MM.1S (cell line): Measurements from ENCODE around the gene SLC1A1.

Experiments
- DNase-seq: peaks from one replicate; pipeline ENCODE4 v3.0.0-alpha.2; 2015
- H2AFZ ChIP-seq: fragments of 300-600 bp; sonication (generic); 2 replicates; pipeline ENCODE4 v1.6.0; 2016; ENCODE audit warnings: antibody characterized with exemption, low read length
- H3F3A ChIP-seq: fragments of 300-600 bp; sonication (generic); 2 replicates; pipeline ENCODE4 v1.6.1; 2016; ENCODE audit warnings: mild to moderate bottlenecking, antibody characterized with exemption, low read length, moderate library complexity, mixed read lengths; ENCODE audit not compliant: insufficient read depth
- H3K27ac ChIP-seq: fragments of 300-600 bp; sonication (generic); 2 replicates; pipeline ENCODE4 v1.5.1; 2016; ENCODE audit warnings: mild to moderate bottlenecking, low read length
- H3K27me3 ChIP-seq: fragments of 300-600 bp; sonication (generic); replicated peaks from 2 replicates; pipeline ENCODE4 v1.6.0; 2016; ENCODE audit warnings: low read length; ENCODE audit not compliant: insufficient read depth
- H3K36me3 ChIP-seq: fragments of 300-600 bp; sonication (generic); replicated peaks from 2 replicates; pipeline ENCODE4 v1.6.1; 2016; ENCODE audit warnings: mild to moderate bottlenecking, low read length, mixed read lengths; ENCODE audit not compliant: insufficient read depth
- H3K4me1 ChIP-seq: fragments of 300-600 bp; sonication (generic); 2 replicates; pipeline ENCODE4 v1.6.1; 2016; ENCODE audit warnings: low read length, mixed read lengths
- H3K4me2 ChIP-seq: fragments of 300-600 bp; sonication (generic); 2 replicates; pipeline ENCODE4 v1.6.0; 2016; ENCODE audit warnings: low read depth, low read length
- H3K4me3 ChIP-seq: fragments of 300-600 bp; sonication (generic); 2 replicates; pipeline ENCODE4 v1.5.1; 2016; ENCODE audit warnings: low read length, mixed read lengths
- H3K79me2 ChIP-seq: fragments of 300-600 bp; sonication (generic); 2 replicates; pipeline ENCODE4 v1.6.1; 2016; ENCODE audit warnings: mixed run types, low read length, mixed read lengths
- H3K9ac ChIP-seq: fragments of 300-600 bp; sonication (generic); 2 replicates; pipeline ENCODE4 v1.6.1; 2016; ENCODE audit warnings: low read length, mixed read lengths
- H3K9me2 ChIP-seq: fragments of 300-600 bp; sonication (generic); replicated peaks from 2 replicates; pipeline ENCODE4 v1.6.1; 2016; ENCODE audit warnings: mild to moderate bottlenecking, low read length, mixed read lengths; ENCODE audit not compliant: insufficient read depth
- H3K9me3 ChIP-seq: fragments of 300-600 bp; sonication (generic); replicated peaks from 2 replicates; pipeline ENCODE4 v1.6.1; 2016; ENCODE audit warnings: mild to moderate bottlenecking, low read length, mixed read lengths; ENCODE audit not compliant: insufficient read depth
- H4K20me1 ChIP-seq: fragments of 300-600 bp; sonication (generic); 2 replicates; pipeline ENCODE4 v1.6.1; 2016; ENCODE audit warnings: mild to moderate bottlenecking, low read length, moderate library complexity, mixed read lengths; ENCODE audit not compliant: insufficient read depth
- EZH2 ChIP-seq: fragments of 300-600 bp; sonication (generic); optimal IDR thresholded peaks from 2 replicates; pipeline ENCODE3; 2017; ENCODE audit warnings: low read depth, mild to moderate bottlenecking, antibody characterized with exemption, low read length, mixed read lengths
- EZH2phosphoT487 ChIP-seq: fragments of 300-600 bp; sonication (generic); IDR thresholded peaks from 2 replicates; pipeline ENCODE4 v1.6.1; 2018; ENCODE audit warnings: antibody characterized with exemption, low read length
- TF ChIP-seq, protein P1 (sequence below): fragments of 300-600 bp; sonication (generic); IDR thresholded peaks from 2 replicates; pipeline ENCODE4 v1.5.1; 2016; ENCODE audit warnings: antibody characterized with exemption, low read length, mixed read lengths

Gene SLC1A1

DNA sequence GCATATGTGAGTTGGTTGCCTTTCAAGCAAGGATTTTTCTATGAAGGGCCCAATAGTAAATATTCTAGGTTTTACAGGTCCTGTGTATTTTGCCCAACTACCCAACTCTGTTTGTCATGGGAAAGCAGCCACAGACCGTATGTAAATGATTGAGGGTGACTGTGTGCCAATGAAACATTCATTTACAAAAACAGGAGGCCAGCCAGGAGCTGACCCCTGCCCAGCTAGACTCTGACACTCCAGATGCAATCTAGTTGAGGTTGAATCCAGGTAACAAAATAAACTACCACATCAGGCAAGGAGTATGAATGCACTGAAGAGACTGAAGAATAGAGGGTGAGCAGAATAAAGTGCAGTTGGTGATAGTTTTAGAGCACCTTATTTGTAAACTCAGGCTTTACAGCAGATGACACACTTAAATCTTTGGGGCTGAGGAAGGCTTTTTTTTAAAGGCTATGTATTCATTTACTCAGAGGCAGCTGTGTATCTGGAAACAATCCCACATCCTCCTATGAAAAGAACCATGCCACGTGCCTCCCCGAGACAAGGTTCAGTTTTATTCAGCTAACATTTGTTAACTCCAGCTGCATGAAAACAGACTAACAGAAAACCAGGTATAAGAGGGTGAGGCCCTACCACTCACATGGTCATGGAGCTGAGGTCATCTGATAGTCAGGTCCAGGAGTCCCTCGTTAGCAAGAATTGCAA is 60.7 kb downstream of the SLC1A1 start:
- Histone ChIP-seq H3K79me2 (no peaks in the 10 kb centered on the region), H4K20me1 (no peaks in the 10 kb centered on the region), H2AFZ (no peak overlapping the region), H3K4me2 (no peak overlapping the region), H3K4me1 (no peaks in the 10 kb centered on the region), H3K9me3 (no peaks in the 10 kb centered on the region), H3K9me2 (no peaks in the 10 kb centered on the region), H3K27ac (no peak overlapping the region), H3K36me3 (no peaks in the 10 kb centered on the region), H3K27me3 (no peaks in the 10 kb centered on the region), H3F3A (no peaks in the 10 kb centered on the region), H3K4me3 (no peak overlapping the region), H3K9ac (no peak overlapping the region)
- TF ChIP-seq, protein P1, sequence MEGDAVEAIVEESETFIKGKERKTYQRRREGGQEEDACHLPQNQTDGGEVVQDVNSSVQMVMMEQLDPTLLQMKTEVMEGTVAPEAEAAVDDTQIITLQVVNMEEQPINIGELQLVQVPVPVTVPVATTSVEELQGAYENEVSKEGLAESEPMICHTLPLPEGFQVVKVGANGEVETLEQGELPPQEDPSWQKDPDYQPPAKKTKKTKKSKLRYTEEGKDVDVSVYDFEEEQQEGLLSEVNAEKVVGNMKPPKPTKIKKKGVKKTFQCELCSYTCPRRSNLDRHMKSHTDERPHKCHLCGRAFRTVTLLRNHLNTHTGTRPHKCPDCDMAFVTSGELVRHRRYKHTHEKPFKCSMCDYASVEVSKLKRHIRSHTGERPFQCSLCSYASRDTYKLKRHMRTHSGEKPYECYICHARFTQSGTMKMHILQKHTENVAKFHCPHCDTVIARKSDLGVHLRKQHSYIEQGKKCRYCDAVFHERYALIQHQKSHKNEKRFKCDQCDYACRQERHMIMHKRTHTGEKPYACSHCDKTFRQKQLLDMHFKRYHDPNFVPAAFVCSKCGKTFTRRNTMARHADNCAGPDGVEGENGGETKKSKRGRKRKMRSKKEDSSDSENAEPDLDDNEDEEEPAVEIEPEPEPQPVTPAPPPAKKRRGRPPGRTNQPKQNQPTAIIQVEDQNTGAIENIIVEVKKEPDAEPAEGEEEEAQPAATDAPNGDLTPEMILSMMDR = no peak
- no peak for TF ChIP-seq EZH2phosphoT487
- no peak for TF ChIP-seq EZH2
- no peak for DNase-seq

DNA sequence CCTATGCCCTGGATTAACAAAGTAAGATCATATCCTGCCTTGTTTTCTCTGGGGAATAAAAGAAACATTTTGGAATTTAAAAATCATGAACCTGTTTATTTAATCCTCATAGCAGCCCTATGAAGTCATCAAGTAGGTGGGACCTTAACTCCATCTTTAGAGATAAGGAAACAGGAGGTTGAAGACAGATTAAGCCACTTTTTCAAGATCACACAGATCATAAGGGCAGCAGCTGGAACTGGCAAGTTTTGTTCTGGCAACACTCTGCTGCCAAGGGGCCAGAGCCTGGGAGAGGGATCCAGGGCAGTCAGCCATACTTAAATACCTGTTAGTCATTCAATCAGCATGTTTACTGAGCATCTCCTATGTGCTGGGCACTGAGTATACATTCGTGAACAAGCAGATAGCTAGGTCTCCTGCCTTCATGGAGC is 63.7 kb downstream of the SLC1A1 start:
- Histone ChIP-seq H3K9ac (no peak overlapping the region), H3K4me3 (no peak overlapping the region), H3K9me3 (no peaks in the 10 kb centered on the region), H3K27ac (no peak overlapping the region), H3K36me3 (no peaks in the 10 kb centered on the region), H3K4me2 (no peak overlapping the region), H4K20me1 (no peaks in the 10 kb centered on the region), H3F3A (no peaks in the 10 kb centered on the region), H3K79me2 (no peaks in the 10 kb centered on the region), H2AFZ (no peak overlapping the region), H3K4me1 (no peaks in the 10 kb centered on the region), H3K9me2 (no peaks in the 10 kb centered on the region), H3K27me3 (no peaks in the 10 kb centered on the region)
- DNase-seq = no peak
- TF ChIP-seq, protein P1 = no peak
- no peak for TF ChIP-seq EZH2
- no peak for TF ChIP-seq EZH2phosphoT487

DNA sequence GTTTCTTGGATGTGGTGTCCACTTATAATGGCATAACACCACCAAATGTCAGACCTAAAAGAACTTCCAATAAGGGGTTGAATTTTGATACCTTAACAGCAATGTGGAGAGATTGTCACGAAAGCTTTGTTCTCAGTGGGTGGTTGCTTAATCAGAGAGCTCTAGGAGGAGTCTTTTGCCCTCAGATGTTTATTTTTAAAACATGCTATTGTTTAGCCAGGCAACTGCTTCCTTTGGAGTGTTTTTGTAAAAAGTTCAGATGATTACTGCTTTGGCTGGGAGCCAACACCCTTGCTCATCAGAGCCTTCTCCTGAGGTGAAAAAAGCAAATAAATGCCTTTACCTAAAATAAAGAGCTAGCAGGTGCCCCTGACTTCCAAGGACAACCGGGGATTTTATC is 65.0 kb downstream of the SLC1A1 start:
- H3K27ac ChIP-seq = no peak overlapping the region
- H3F3A ChIP-seq = no peaks in the 10 kb centered on the region
- DNase-seq = peak; percentile 59
- peak overlapping the region; percentile 3 for H2AFZ ChIP-seq
- H3K4me3 ChIP-seq = no peak overlapping the region
- TF ChIP-seq EZH2 (no peak), EZH2phosphoT487 (no peak)
- TF ChIP-seq, protein P1 = no peak
- H3K9me2 ChIP-seq = no peaks in the 10 kb centered on the region
- H3K79me2 ChIP-seq = no peaks in the 10 kb centered on the region
- H3K9me3 ChIP-seq = no peaks in the 10 kb centered on the region
- H3K27me3 ChIP-seq = no peaks in the 10 kb centered on the region
- no peak overlapping the region for H3K4me2 ChIP-seq
- no peaks in the 10 kb centered on the region for H3K4me1 ChIP-seq
- H4K20me1 ChIP-seq = no peaks in the 10 kb centered on the region
- H3K36me3 ChIP-seq = no peaks in the 10 kb centered on the region
- no peak overlapping the region for H3K9ac ChIP-seq
